Measurements from ENCODE around the gene ACOXL. TPM values are rescaled to one million over a fixed set of nuclear protein-coding genes. Genes with fewer than 3 reads are reported as not detected.

ACOXL gene
- total and polyA plus RNA-seq, 9 donors: 0.08 to 0.56 (median 0.19) TPM

- no peak overlapping the region for H3K4me3 ChIP-seq (ENCODE audit: low read length)
- H3K27ac ChIP-seq (ENCODE audit: low read length): no peak overlapping the region
- H3K36me3 ChIP-seq (ENCODE audit: control insufficient read depth, insufficient read depth, low read length): no peaks in the 10 kb centered on the region
- no peaks in the 10 kb centered on the region for H3K9me3 ChIP-seq (replicated peaks; ENCODE audit: control insufficient read depth, low read depth, low read length)
- H3K27me3 ChIP-seq (ENCODE audit: control insufficient read depth, insufficient read depth, low read length): no peaks in the 10 kb centered on the region
- no CpG with 5 or more reads among the region's 2 CpGs for WGBS (ENCODE audit: insufficient coverage)
- H3K4me1 ChIP-seq (ENCODE audit: control insufficient read depth, insufficient read depth, low read length): peaks cover 6% of the 10 kb centered on the region
- DNase-seq: no peak
Measured at GRCh38 chr2:111134055-111134454, 401.7 kb downstream of the ACOXL start.

GRCh38 chr2:111135237-111135909 lies 403.0 kb downstream of the ACOXL start:
- H3K27me3 ChIP-seq (ENCODE audit: control insufficient read depth, insufficient read depth, low read length): no peaks in the 10 kb centered on the region
- H3K9me3 ChIP-seq (replicated peaks; ENCODE audit: control insufficient read depth, low read depth, low read length): no peaks in the 10 kb centered on the region
- H3K36me3 ChIP-seq (ENCODE audit: control insufficient read depth, insufficient read depth, low read length): no peaks in the 10 kb centered on the region
- DNase-seq: no peak
- peaks cover 13% of the 10 kb centered on the region for H3K4me1 ChIP-seq (ENCODE audit: control insufficient read depth, insufficient read depth, low read length)
- no peak overlapping the region for H3K4me3 ChIP-seq (ENCODE audit: low read length)
- no peak overlapping the region for H3K27ac ChIP-seq (ENCODE audit: low read length)
- no CpG with 5 or more reads among the region's 3 CpGs for WGBS (ENCODE audit: insufficient coverage)

- no peaks in the 10 kb centered on the region for H3K9me3 ChIP-seq (replicated peaks; ENCODE audit: control insufficient read depth, low read depth, low read length)
- 43% methylated on average over 2 of the region's 9 CpGs for WGBS (ENCODE audit: insufficient coverage)
- DNase-seq: no peak
- no peaks in the 10 kb centered on the region for H3K36me3 ChIP-seq (ENCODE audit: control insufficient read depth, insufficient read depth, low read length)
- H3K4me3 ChIP-seq (ENCODE audit: low read length): no peak overlapping the region
- H3K27me3 ChIP-seq (ENCODE audit: control insufficient read depth, insufficient read depth, low read length): no peaks in the 10 kb centered on the region
- no peak overlapping the region for H3K27ac ChIP-seq (ENCODE audit: low read length)
- peaks cover 13% of the 10 kb centered on the region for H3K4me1 ChIP-seq (ENCODE audit: control insufficient read depth, insufficient read depth, low read length)
Measured at GRCh38 chr2:111135910-111136297, 403.5 kb downstream of the ACOXL start.

GRCh38 chr2:111138839-111139238 lies 406.5 kb downstream of the ACOXL start:
- H3K27me3 ChIP-seq (ENCODE audit: control insufficient read depth, insufficient read depth, low read length): no peaks in the 10 kb centered on the region
- no peak overlapping the region for H3K4me3 ChIP-seq (ENCODE audit: low read length)
- peaks cover 13% of the 10 kb centered on the region for H3K4me1 ChIP-seq (ENCODE audit: control insufficient read depth, insufficient read depth, low read length)
- peak; percentile 53 for DNase-seq
- H3K27ac ChIP-seq (ENCODE audit: low read length): no peak overlapping the region
- no CpG with 5 or more reads among the region's 5 CpGs for WGBS (ENCODE audit: insufficient coverage)
- H3K36me3 ChIP-seq (ENCODE audit: control insufficient read depth, insufficient read depth, low read length): no peaks in the 10 kb centered on the region
- H3K9me3 ChIP-seq (replicated peaks; ENCODE audit: control insufficient read depth, low read depth, low read length): no peaks in the 10 kb centered on the region

GRCh38 chr2:111139637-111140317 lies 407.4 kb downstream of the ACOXL start:
- peaks cover 13% of the 10 kb centered on the region for H3K4me1 ChIP-seq (ENCODE audit: control insufficient read depth, insufficient read depth, low read length)
- H3K27me3 ChIP-seq (ENCODE audit: control insufficient read depth, insufficient read depth, low read length): no peaks in the 10 kb centered on the region
- H3K36me3 ChIP-seq (ENCODE audit: control insufficient read depth, insufficient read depth, low read length): no peaks in the 10 kb centered on the region
- peak; percentile 59 for DNase-seq
- no peaks in the 10 kb centered on the region for H3K9me3 ChIP-seq (replicated peaks; ENCODE audit: control insufficient read depth, low read depth, low read length)
- WGBS (ENCODE audit: insufficient coverage): 43% methylated on average over 5 of the region's 12 CpGs
- peak overlapping the region; percentile 36 for H3K27ac ChIP-seq (ENCODE audit: low read length)
- no peak overlapping the region for H3K4me3 ChIP-seq (ENCODE audit: low read length)

- H3K36me3 ChIP-seq (ENCODE audit: control insufficient read depth, insufficient read depth, low read length): no peaks in the 10 kb centered on the region
- no CpG with 5 or more reads among the region's 4 CpGs for WGBS (ENCODE audit: insufficient coverage)
Measured at GRCh38 chr2:111140815-111141214, 408.4 kb downstream of the ACOXL start.

GRCh38 chr2:111142101-111142500 lies 409.7 kb downstream of the ACOXL start:
- no peak for DNase-seq
- Histone ChIP-seq H3K27me3 (ENCODE audit: control insufficient read depth, insufficient read depth, low read length) (no peaks in the 10 kb centered on the region), H3K4me3 (ENCODE audit: low read length) (no peak overlapping the region), H3K36me3 (ENCODE audit: control insufficient read depth, insufficient read depth, low read length) (no peaks in the 10 kb centered on the region), H3K9me3 (replicated peaks; ENCODE audit: control insufficient read depth, low read depth, low read length) (no peaks in the 10 kb centered on the region), H3K4me1 (ENCODE audit: control insufficient read depth, insufficient read depth, low read length) (peaks cover 13% of the 10 kb centered on the region), H3K27ac (ENCODE audit: low read length) (no peak overlapping the region)
- WGBS (ENCODE audit: insufficient coverage): no CpG with 5 or more reads among the region's 1 CpG

More at GRCh38 chr2:111140815-111141214, 408.4 kb downstream of the ACOXL start:
- Histone ChIP-seq H3K4me1 (ENCODE audit: control insufficient read depth, insufficient read depth, low read length) (peaks cover 13% of the 10 kb centered on the region), H3K4me3 (ENCODE audit: low read length) (no peak overlapping the region), H3K27me3 (ENCODE audit: control insufficient read depth, insufficient read depth, low read length) (no peaks in the 10 kb centered on the region), H3K27ac (ENCODE audit: low read length) (no peak overlapping the region), H3K9me3 (replicated peaks; ENCODE audit: control insufficient read depth, low read depth, low read length) (no peaks in the 10 kb centered on the region)
- no peak for DNase-seq

- no peak overlapping the region for H3K4me3 ChIP-seq (ENCODE audit: low read length)
- 74% methylated on average over 8 of the region's 10 CpGs for WGBS (ENCODE audit: insufficient coverage)
- no peaks in the 10 kb centered on the region for H3K9me3 ChIP-seq (replicated peaks; ENCODE audit: control insufficient read depth, low read depth, low read length)
- no peak overlapping the region for H3K27ac ChIP-seq (ENCODE audit: low read length)
- peaks cover 13% of the 10 kb centered on the region for H3K4me1 ChIP-seq (ENCODE audit: control insufficient read depth, insufficient read depth, low read length)
- no peaks in the 10 kb centered on the region for H3K27me3 ChIP-seq (ENCODE audit: control insufficient read depth, insufficient read depth, low read length)
- no peak for DNase-seq
- H3K36me3 ChIP-seq (ENCODE audit: control insufficient read depth, insufficient read depth, low read length): no peaks in the 10 kb centered on the region
Measured at GRCh38 chr2:111143107-111143842, 410.9 kb downstream of the ACOXL start.

- no peaks in the 10 kb centered on the region for H3K27me3 ChIP-seq (ENCODE audit: control insufficient read depth, insufficient read depth, low read length)
- DNase-seq: peak; percentile 57
- WGBS (ENCODE audit: insufficient coverage): no CpG with 5 or more reads among the region's 1 CpG
- H3K27ac ChIP-seq (ENCODE audit: low read length): no peak overlapping the region
- H3K9me3 ChIP-seq (replicated peaks; ENCODE audit: control insufficient read depth, low read depth, low read length): no peaks in the 10 kb centered on the region
- H3K36me3 ChIP-seq (ENCODE audit: control insufficient read depth, insufficient read depth, low read length): no peaks in the 10 kb centered on the region
- H3K4me1 ChIP-seq (ENCODE audit: control insufficient read depth, insufficient read depth, low read length): peaks cover 9% of the 10 kb centered on the region
- H3K4me3 ChIP-seq (ENCODE audit: low read length): no peak overlapping the region
Measured at GRCh38 chr2:111143843-111144198, 411.4 kb downstream of the ACOXL start.

GRCh38 chr2:111145103-111145760 lies 412.9 kb downstream of the ACOXL start:
- WGBS (ENCODE audit: insufficient coverage): 100% methylated on average over 1 of the region's 7 CpGs
- Histone ChIP-seq H3K27ac (ENCODE audit: low read length) (no peak overlapping the region), H3K4me1 (ENCODE audit: control insufficient read depth, insufficient read depth, low read length) (no peaks in the 10 kb centered on the region), H3K27me3 (ENCODE audit: control insufficient read depth, insufficient read depth, low read length) (no peaks in the 10 kb centered on the region), H3K9me3 (replicated peaks; ENCODE audit: control insufficient read depth, low read depth, low read length) (no peaks in the 10 kb centered on the region), H3K4me3 (ENCODE audit: low read length) (no peak overlapping the region), H3K36me3 (ENCODE audit: control insufficient read depth, insufficient read depth, low read length) (no peaks in the 10 kb centered on the region)
- DNase-seq: no peak

Measured in muscle of leg (tissue), 11 donors.